ENCODE measurements around the gene HHIPL2. TPM values are rescaled to one million over a fixed set of nuclear protein-coding genes. Genes with fewer than 3 reads are reported as not detected.

HHIPL2 gene
- total and polyA plus RNA-seq, 4 donors, result 0.31 to 0.98 (median 0.40) TPM; not detected in 1

- no peak for ATAC-seq (ENCODE audit: insufficient read depth, low FRiP score)
- 52 to 70% methylated on average over 2 of the region's 2 CpGs for WGBS, 2 donors
- no peaks in the 10 kb centered on the region for H3K36me3 ChIP-seq (ENCODE audit: control insufficient read depth in 4 of 4, insufficient read depth in 4 of 4, low read length in 4 of 4)
- no peak overlapping the region for H3K27ac ChIP-seq (ENCODE audit: low read depth in 1 of 2, low read length in 1 of 2)
- H3K4me1 ChIP-seq (ENCODE audit: control insufficient read depth in 5 of 5, insufficient read depth in 5 of 5, low read length in 5 of 5), result peaks cover 0 to 3% (median 0%) of the 10 kb centered on the region in 5 donors
- no peak for DNase-seq
- no peaks in the 10 kb centered on the region for H3K27me3 ChIP-seq (ENCODE audit: control insufficient read depth in 3 of 3, insufficient read depth in 3 of 3, low read length in 2 of 3)
- peaks cover 0 to 4% (median 0%) of the 10 kb centered on the region in 4 donors for H3K9me3 ChIP-seq (ENCODE audit: control insufficient read depth in 4 of 4, insufficient read depth in 3 of 4, low read length in 3 of 4)
- TF ChIP-seq, protein P1, sequence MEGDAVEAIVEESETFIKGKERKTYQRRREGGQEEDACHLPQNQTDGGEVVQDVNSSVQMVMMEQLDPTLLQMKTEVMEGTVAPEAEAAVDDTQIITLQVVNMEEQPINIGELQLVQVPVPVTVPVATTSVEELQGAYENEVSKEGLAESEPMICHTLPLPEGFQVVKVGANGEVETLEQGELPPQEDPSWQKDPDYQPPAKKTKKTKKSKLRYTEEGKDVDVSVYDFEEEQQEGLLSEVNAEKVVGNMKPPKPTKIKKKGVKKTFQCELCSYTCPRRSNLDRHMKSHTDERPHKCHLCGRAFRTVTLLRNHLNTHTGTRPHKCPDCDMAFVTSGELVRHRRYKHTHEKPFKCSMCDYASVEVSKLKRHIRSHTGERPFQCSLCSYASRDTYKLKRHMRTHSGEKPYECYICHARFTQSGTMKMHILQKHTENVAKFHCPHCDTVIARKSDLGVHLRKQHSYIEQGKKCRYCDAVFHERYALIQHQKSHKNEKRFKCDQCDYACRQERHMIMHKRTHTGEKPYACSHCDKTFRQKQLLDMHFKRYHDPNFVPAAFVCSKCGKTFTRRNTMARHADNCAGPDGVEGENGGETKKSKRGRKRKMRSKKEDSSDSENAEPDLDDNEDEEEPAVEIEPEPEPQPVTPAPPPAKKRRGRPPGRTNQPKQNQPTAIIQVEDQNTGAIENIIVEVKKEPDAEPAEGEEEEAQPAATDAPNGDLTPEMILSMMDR (IDR thresholded peaks at IDR 0.05; ENCODE audit: control extremely low read depth, extremely low read depth), result no peak
- H3K4me3 ChIP-seq, result no peak overlapping the region
- no peak overlapping the region for H3K9ac ChIP-seq (ENCODE audit: insufficient read depth in 1 of 2, low read length in 2 of 2)
Measured at GRCh38 chr1:222525951-222526350, 22.0 kb downstream of the HHIPL2 start.

GRCh38 chr1:222523852-222524251 lies 24.1 kb downstream of the HHIPL2 start:
- TF ChIP-seq, protein P1 (IDR thresholded peaks at IDR 0.05; ENCODE audit: control extremely low read depth, extremely low read depth), result no peak
- H3K4me3 ChIP-seq, result no peak overlapping the region
- H3K9me3 ChIP-seq (ENCODE audit: control insufficient read depth in 4 of 4, insufficient read depth in 3 of 4, low read length in 3 of 4), result peaks cover 0 to 4% (median 0%) of the 10 kb centered on the region in 4 donors
- no peaks in the 10 kb centered on the region for H3K36me3 ChIP-seq (ENCODE audit: control insufficient read depth in 4 of 4, insufficient read depth in 4 of 4, low read length in 4 of 4)
- ATAC-seq (ENCODE audit: insufficient read depth, low FRiP score) (no peak), DNase-seq (peak in 1 of 3 donors; percentile 38)
- no peak overlapping the region for H3K9ac ChIP-seq (ENCODE audit: insufficient read depth in 1 of 2, low read length in 2 of 2)
- no peak overlapping the region for H3K27ac ChIP-seq (ENCODE audit: low read depth in 1 of 2, low read length in 1 of 2)
- WGBS, 2 donors, result 71% methylated on average over 3 of the region's 3 CpGs
- peaks cover 0 to 2% (median 0%) of the 10 kb centered on the region in 5 donors for H3K4me1 ChIP-seq (ENCODE audit: control insufficient read depth in 5 of 5, insufficient read depth in 5 of 5, low read length in 5 of 5)
- no peaks in the 10 kb centered on the region for H3K27me3 ChIP-seq (ENCODE audit: control insufficient read depth in 3 of 3, insufficient read depth in 3 of 3, low read length in 2 of 3)

DNA sequence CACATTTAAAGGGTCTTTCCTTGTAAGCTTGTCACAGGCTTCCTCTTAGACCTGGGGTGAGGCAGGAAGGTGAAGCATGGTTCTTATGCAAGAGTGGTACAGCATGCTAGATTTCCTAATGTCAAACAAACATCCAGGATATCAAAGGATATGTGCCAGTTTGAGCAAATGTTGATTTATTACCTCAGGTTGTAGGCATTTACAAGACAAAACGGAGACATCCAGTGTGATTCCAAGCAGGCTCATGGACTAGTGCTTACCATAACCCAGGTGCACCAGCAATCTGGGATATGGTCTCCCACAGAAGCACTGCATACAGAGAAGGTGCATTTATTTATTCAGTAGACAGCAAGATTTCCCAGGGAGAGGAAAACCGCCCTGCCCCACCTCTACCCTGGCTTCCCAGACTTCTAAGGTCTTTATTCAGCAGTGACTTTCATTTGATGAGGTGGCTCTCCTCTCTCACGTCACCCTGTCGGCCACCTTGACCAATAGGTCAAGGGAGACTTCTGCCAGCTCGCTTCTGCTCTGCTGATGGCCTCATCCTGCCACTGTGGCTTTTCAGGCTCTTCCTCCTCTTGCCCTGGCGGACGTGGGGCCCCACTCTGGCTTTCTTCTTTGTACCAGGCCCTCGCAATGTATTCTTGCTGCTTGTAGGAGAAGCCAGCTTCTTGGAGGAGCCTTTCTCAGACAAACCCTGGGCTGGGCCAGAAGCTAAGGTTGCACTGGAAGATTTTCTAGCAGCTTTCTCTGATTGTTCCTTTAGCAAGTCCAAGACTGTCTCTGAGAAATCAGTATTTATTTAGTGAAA lies 25.6 kb downstream of the HHIPL2 start:
- H3K9me3 ChIP-seq (ENCODE audit: control insufficient read depth in 4 of 4, insufficient read depth in 3 of 4, low read length in 3 of 4), result peaks cover 0 to 4% (median 0%) of the 10 kb centered on the region in 4 donors
- H3K27ac ChIP-seq (ENCODE audit: low read depth in 1 of 2, low read length in 1 of 2), result no peak overlapping the region
- ATAC-seq (ENCODE audit: insufficient read depth, low FRiP score) (no peak), DNase-seq (no peak)
- H3K4me3 ChIP-seq, result no peak overlapping the region
- H3K4me1 ChIP-seq (ENCODE audit: control insufficient read depth in 5 of 5, insufficient read depth in 5 of 5, low read length in 5 of 5), result peaks cover 0 to 2% (median 0%) of the 10 kb centered on the region in 5 donors
- WGBS, 2 donors, result 57 to 77% methylated on average over 8 of the region's 8 CpGs
- no peaks in the 10 kb centered on the region for H3K36me3 ChIP-seq (ENCODE audit: control insufficient read depth in 4 of 4, insufficient read depth in 4 of 4, low read length in 4 of 4)
- H3K27me3 ChIP-seq (ENCODE audit: control insufficient read depth in 3 of 3, insufficient read depth in 3 of 3, low read length in 2 of 3), result no peaks in the 10 kb centered on the region
- H3K9ac ChIP-seq (ENCODE audit: insufficient read depth in 1 of 2, low read length in 2 of 2), result no peak overlapping the region
- TF ChIP-seq, protein P1 (IDR thresholded peaks at IDR 0.05; ENCODE audit: control extremely low read depth, extremely low read depth), result no peak

Data from lung (tissue), 12 donors.